Ectodermal cell (in vitro differentiated cells): ENCODE data around the gene DTNA.

Experiments used
- H3K27ac ChIP-seq: 2 replicates; pipeline ENCODE4 v1.7.0; 2013; ENCODE audit warnings: mild to moderate bottlenecking, low read depth, low read length; ENCODE audit not compliant: insufficient read depth, poor library complexity, severe bottlenecking
- H3K27me3 ChIP-seq: 2 replicates; pipeline ENCODE4 v1.7.0; 2013; ENCODE audit warnings: mild to moderate bottlenecking, low read length; ENCODE audit not compliant: insufficient read depth, control insufficient read depth, poor library complexity, severe bottlenecking
- H3K36me3 ChIP-seq: one replicate; pipeline ENCODE4 v1.7.0; 2013; ENCODE audit warnings: low read length; ENCODE audit not compliant: control insufficient read depth, insufficient read depth
- H3K4me1 ChIP-seq: one replicate; pipeline ENCODE4 v1.7.0; 2013; ENCODE audit warnings: low read length; ENCODE audit not compliant: control insufficient read depth, insufficient read depth
- H3K4me3 ChIP-seq: 2 replicates; pipeline ENCODE4 v1.7.0; 2013; ENCODE audit warnings: low read depth, low read length, control low read depth; ENCODE audit not compliant: insufficient read depth
- H3K9me3 ChIP-seq: 2 replicates; pipeline ENCODE4 v1.7.0; 2013; ENCODE audit warnings: mild to moderate bottlenecking, low read length, moderate library complexity; ENCODE audit not compliant: control insufficient read depth
- WGBS, 2 experiments: methylation state at CpG; one replicate each; pipeline ENCODE4 v1.1.7; 2013; ENCODE audit warnings: missing lambda C conversion rate in 2 of 2; 5-methylcytosine and 5-hydroxymethylcytosine counted together

The DTNA gene

GRCh38 chr18:34760444-34760843, 50.3 kb downstream of the DTNA start:
- Histone ChIP-seq H3K36me3 (no peaks in the 10 kb centered on the region), H3K9me3 (no peaks in the 10 kb centered on the region), H3K4me1 (no peaks in the 10 kb centered on the region), H3K4me3 (no peak overlapping the region), H3K27me3 (no peaks in the 10 kb centered on the region), H3K27ac (no peak overlapping the region)
- 60 to 71% methylated on average over 3 to 4 of the region's 4 CpGs for WGBS, 2 experiments

GRCh38 chr18:34764451-34764850, 54.4 kb downstream of the DTNA start:
- Histone ChIP-seq H3K27ac (no peak overlapping the region), H3K4me3 (no peak overlapping the region), H3K27me3 (no peaks in the 10 kb centered on the region), H3K36me3 (no peaks in the 10 kb centered on the region), H3K4me1 (no peaks in the 10 kb centered on the region), H3K9me3 (no peaks in the 10 kb centered on the region)
- 78 to 89% methylated on average over 2 to 4 of the region's 4 CpGs for WGBS, 2 experiments

GRCh38 chr18:34767601-34768027, 57.5 kb downstream of the DTNA start:
- no peaks in the 10 kb centered on the region for H3K36me3 ChIP-seq
- H3K9me3 ChIP-seq: no peaks in the 10 kb centered on the region
- WGBS, 2 experiments: 100% methylated on average over 1 of the region's 1 CpG
- no peak overlapping the region for H3K4me3 ChIP-seq
- H3K27me3 ChIP-seq: no peaks in the 10 kb centered on the region
- no peak overlapping the region for H3K27ac ChIP-seq
- no peaks in the 10 kb centered on the region for H3K4me1 ChIP-seq

- no peaks in the 10 kb centered on the region for H3K27me3 ChIP-seq
- H3K4me1 ChIP-seq: no peaks in the 10 kb centered on the region
- no peak overlapping the region for H3K27ac ChIP-seq
- no CpG with 5 or more reads among the region's 1 CpG for WGBS, 2 experiments
- no peaks in the 10 kb centered on the region for H3K36me3 ChIP-seq
- H3K4me3 ChIP-seq: no peak overlapping the region
- no peaks in the 10 kb centered on the region for H3K9me3 ChIP-seq
These were observed 61.9 kb downstream of the DTNA start for GRCh38 chr18:34771958-34772357.

GRCh38 chr18:34772887-34773286, 62.8 kb downstream of the DTNA start:
- H3K36me3 ChIP-seq: no peaks in the 10 kb centered on the region
- H3K27ac ChIP-seq: no peak overlapping the region
- 76 to 79% methylated on average over 2 of the region's 2 CpGs for WGBS, 2 experiments
- no peak overlapping the region for H3K4me3 ChIP-seq
- no peaks in the 10 kb centered on the region for H3K9me3 ChIP-seq
- H3K4me1 ChIP-seq: no peaks in the 10 kb centered on the region
- H3K27me3 ChIP-seq: no peaks in the 10 kb centered on the region

- no peak overlapping the region for H3K27ac ChIP-seq
- H3K27me3 ChIP-seq: no peaks in the 10 kb centered on the region
- no peaks in the 10 kb centered on the region for H3K4me1 ChIP-seq
- H3K36me3 ChIP-seq: no peaks in the 10 kb centered on the region
- no peak overlapping the region for H3K4me3 ChIP-seq
- no peaks in the 10 kb centered on the region for H3K9me3 ChIP-seq
- 46 to 48% methylated on average over 2 of the region's 2 CpGs for WGBS, 2 experiments
These were observed 63.3 kb downstream of the DTNA start for GRCh38 chr18:34773378-34773777.

- no peak overlapping the region for H3K4me3 ChIP-seq
- no peaks in the 10 kb centered on the region for H3K4me1 ChIP-seq
- no peaks in the 10 kb centered on the region for H3K27me3 ChIP-seq
- no peaks in the 10 kb centered on the region for H3K9me3 ChIP-seq
- 86 to 93% methylated on average over 6 to 7 of the region's 7 CpGs for WGBS, 2 experiments
- no peaks in the 10 kb centered on the region for H3K36me3 ChIP-seq
- H3K27ac ChIP-seq: no peak overlapping the region
These were observed 64.1 kb downstream of the DTNA start for GRCh38 chr18:34773961-34774766.

GRCh38 chr18:34775461-34775860, 65.4 kb downstream of the DTNA start:
- Histone ChIP-seq H3K27ac (no peak overlapping the region), H3K9me3 (no peaks in the 10 kb centered on the region), H3K4me1 (no peaks in the 10 kb centered on the region), H3K4me3 (no peak overlapping the region), H3K27me3 (no peaks in the 10 kb centered on the region), H3K36me3 (no peaks in the 10 kb centered on the region)
- WGBS, 2 experiments: 94 to 98% methylated on average over 2 of the region's 3 CpGs

- H3K36me3 ChIP-seq: no peaks in the 10 kb centered on the region
- no peaks in the 10 kb centered on the region for H3K4me1 ChIP-seq
- no peaks in the 10 kb centered on the region for H3K27me3 ChIP-seq
- no peak overlapping the region for H3K4me3 ChIP-seq
- no peak overlapping the region for H3K27ac ChIP-seq
- H3K9me3 ChIP-seq: no peaks in the 10 kb centered on the region
These were observed 69.0 kb downstream of the DTNA start for GRCh38 chr18:34779112-34779511.

- WGBS, 2 experiments: 95% methylated on average over 2 of the region's 2 CpGs
- no peaks in the 10 kb centered on the region for H3K27me3 ChIP-seq
- no peak overlapping the region for H3K27ac ChIP-seq
- H3K9me3 ChIP-seq: no peaks in the 10 kb centered on the region
- no peaks in the 10 kb centered on the region for H3K4me1 ChIP-seq
- H3K4me3 ChIP-seq: no peak overlapping the region
- H3K36me3 ChIP-seq: no peaks in the 10 kb centered on the region
These were observed 70.8 kb downstream of the DTNA start for GRCh38 chr18:34780856-34781255.
